HepG2 (cell line): ENCODE results near the gene DNAH8. TPM values are rescaled to one million over a fixed set of nuclear protein-coding genes. Genes with fewer than 3 reads are reported as not detected.

Experiments
- ARNT ChIP-seq: fragments of 450-650 bp; IDR thresholded peaks from 2 replicates; pipeline ENCODE4 v1.6.1; 2017
- GTF2F1 ChIP-seq: fragments of 150-350 bp; IDR thresholded peaks from 2 replicates; pipeline ENCODE4 v1.6.1; 2014; ENCODE audit warnings: low read length
- HIC2 ChIP-seq: sonication (generic); formaldehyde crosslinking; IDR thresholded peaks from 2 replicates; pipeline ENCODE4 v1.9.0; 2022; ENCODE audit warnings: low read depth, missing genetic modification reagents
- HMG20B ChIP-seq: conservative IDR thresholded peaks from 2 replicates; pipeline ENCODE4 v1.6.1; 2016; ENCODE audit warnings: missing genetic modification reagents, missing compliant biosample characterization
- POGK ChIP-seq: sonication (generic); formaldehyde crosslinking; conservative IDR thresholded peaks from 2 replicates; pipeline ENCODE4 v1.8.0; 2022; ENCODE audit warnings: mild to moderate bottlenecking, moderate library complexity, missing genetic modification reagents
- SNAPC2 ChIP-seq: sonication (generic); formaldehyde crosslinking; IDR thresholded peaks from 2 replicates; pipeline ENCODE4 v1.8.1; 2022; ENCODE audit warnings: mild to moderate bottlenecking, missing genetic modification reagents
- ZHX2 ChIP-seq, 2 experiments: sonication (generic) in 1 of 2; formaldehyde crosslinking in 1 of 2; IDR thresholded peaks; 2 replicates each; pipeline versions ENCODE4 v1.6.1 to v1.9.0; 2014 to 2022; ENCODE audit warnings: antibody characterized with exemption in 1 of 2, borderline replicate concordance in 1 of 2, inconsistent platforms in 1 of 2, low read depth in 1 of 2, missing genetic modification reagents in 1 of 2
- ZNF180 ChIP-seq: sonication (generic); formaldehyde crosslinking; IDR thresholded peaks from 2 replicates; pipeline ENCODE4 v1.4.0; 2020; ENCODE audit warnings: low read depth, missing genetic modification reagents, borderline replicate concordance
- ZNF484 ChIP-seq: sonication (generic); formaldehyde crosslinking; IDR thresholded peaks from 2 replicates; pipeline ENCODE4 v1.5.1; 2020; ENCODE audit warnings: mild to moderate bottlenecking, low read depth, missing genetic modification reagents, borderline replicate concordance
- polyA plus RNA-seq, 8 experiments: library from polyadenylated mRNA; depleted of rRNA in 3 of 8; stranded (reverse) in 7 of 8; unstranded in 1 of 8; fragments of >200 nt; fragmentation: Illumina TruSeq in 4 of 8; extraction: Trizol in 4 of 8; gene quantifications; 2 replicates each; pipeline versions ENCODE4 v1.2.1 to v1.2.3, GENCODE V29; 2011 to 2016; ENCODE audit warnings: low read depth in 4 of 8, missing spikeins in 1 of 8, mixed read lengths in 1 of 8; ENCODE audit not compliant: insufficient read depth in 1 of 8
- total RNA-seq, 5 experiments: library from RNA; depleted of rRNA; stranded (reverse); fragments of >200 nt; fragmentation: Illumina TruSeq; extraction: Trizol; gene quantifications; 2 replicates each; pipeline ENCODE4 v1.2.3, GENCODE V29; 2016; ENCODE audit warnings: low read depth in 1 of 5

The DNAH8 gene
- total and polyA plus RNA-seq, 2 of the 13 experiments (the other 11 are each of a cell fraction or from before 2014, with no cell fraction given) = not detected

GRCh38 chr6:39074486-39074885, 359.4 kb downstream of the DNAH8 start (continued):
- no peak for TF ChIP-seq POGK (CRISPR knock-in tag)
- TF ChIP-seq GTF2F1 = no peak
- no peak for TF ChIP-seq ZNF180 (CRISPR knock-in tag)
- TF ChIP-seq SNAPC2 (CRISPR knock-in tag) = no peak
- no peak for TF ChIP-seq ARNT
- no peak for TF ChIP-seq HMG20B (CRISPR knock-in tag)
- no peak for TF ChIP-seq HIC2
- TF ChIP-seq ZHX2 (IDR thresholded peaks at IDR 0.05; ENCODE audit: low read depth) = no peak
- TF ChIP-seq ZHX2 (CRISPR knock-in tag; IDR thresholded peaks at IDR 0.05; ENCODE audit: borderline replicate concordance) = no peak
- TF ChIP-seq ZNF484 (CRISPR knock-in tag) = no peak
